ENCODE measurements around the gene SLC5A3.

GRCh38 chr21:34075760-34076660, 2.6 kb downstream of the SLC5A3 start:
- no peak for TF ChIP-seq EZH2phosphoT487 (conservative IDR thresholded peaks at IDR 0.05; ENCODE audit: low read length)
- TF ChIP-seq, protein P1, sequence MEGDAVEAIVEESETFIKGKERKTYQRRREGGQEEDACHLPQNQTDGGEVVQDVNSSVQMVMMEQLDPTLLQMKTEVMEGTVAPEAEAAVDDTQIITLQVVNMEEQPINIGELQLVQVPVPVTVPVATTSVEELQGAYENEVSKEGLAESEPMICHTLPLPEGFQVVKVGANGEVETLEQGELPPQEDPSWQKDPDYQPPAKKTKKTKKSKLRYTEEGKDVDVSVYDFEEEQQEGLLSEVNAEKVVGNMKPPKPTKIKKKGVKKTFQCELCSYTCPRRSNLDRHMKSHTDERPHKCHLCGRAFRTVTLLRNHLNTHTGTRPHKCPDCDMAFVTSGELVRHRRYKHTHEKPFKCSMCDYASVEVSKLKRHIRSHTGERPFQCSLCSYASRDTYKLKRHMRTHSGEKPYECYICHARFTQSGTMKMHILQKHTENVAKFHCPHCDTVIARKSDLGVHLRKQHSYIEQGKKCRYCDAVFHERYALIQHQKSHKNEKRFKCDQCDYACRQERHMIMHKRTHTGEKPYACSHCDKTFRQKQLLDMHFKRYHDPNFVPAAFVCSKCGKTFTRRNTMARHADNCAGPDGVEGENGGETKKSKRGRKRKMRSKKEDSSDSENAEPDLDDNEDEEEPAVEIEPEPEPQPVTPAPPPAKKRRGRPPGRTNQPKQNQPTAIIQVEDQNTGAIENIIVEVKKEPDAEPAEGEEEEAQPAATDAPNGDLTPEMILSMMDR (IDR thresholded peaks at IDR 0.05; ENCODE audit: insufficient read depth, low read length, poor library complexity, severe bottlenecking): no peak

Data from SU-DHL-6 (cell line).